Activated T-helper 1 cell treated with anti-CD3 and anti-CD28 coated beads, Interleukin-12 subunit alpha, Interleukin-12 subunit beta, Interleukin-2, Interleukin-4 antibody, amounts not matched to agents 30 ng/mL and 10 ng/mL and 1 ng/mL, durations not matched to agents 14 hours and 24 hours and 36 hours (primary cell): Measurements from ENCODE around the gene DHX8. TPM values are rescaled to one million over a fixed set of nuclear protein-coding genes. Genes with fewer than 3 reads are reported as not detected.
"Not testable (repeated sequence)": the region's sequence is repeated elsewhere in the genome, so short reads cannot be mapped to it uniquely, and the experiment has no call there.

Experiments
- DNase-seq: peaks from one replicate; pipeline ENCODE4 v3.0.0; 2021; ENCODE audit warnings: low spot score
- H3K27ac Mint-ChIP-seq: one replicate; pipeline ENCODE4 v1.8.0; 2021; ENCODE audit warnings: mild to moderate bottlenecking, mixed read lengths
- H3K27me3 Mint-ChIP-seq: one replicate; pipeline ENCODE4 v1.8.0; 2022; ENCODE audit warnings: mild to moderate bottlenecking, moderate library complexity, mixed read lengths; ENCODE audit not compliant: insufficient read depth
- H3K36me3 Mint-ChIP-seq: one replicate; pipeline ENCODE4 v1.8.0; 2021; ENCODE audit warnings: low read depth, mixed read lengths
- H3K4me1 Mint-ChIP-seq: one replicate; pipeline ENCODE4 v1.8.0; 2021; ENCODE audit warnings: low read depth, mixed read lengths
- H3K4me3 Mint-ChIP-seq: one replicate; pipeline ENCODE4 v1.8.0; 2021; ENCODE audit warnings: mild to moderate bottlenecking, moderate library complexity, mixed read lengths
- H3K9me3 Mint-ChIP-seq: one replicate; pipeline ENCODE4 v1.8.0; 2021; ENCODE audit warnings: mixed read lengths
- intact Hi-C: fragments of 100-400 bp; cut with micrococcal nuclease; formaldehyde crosslinking; loops from one replicate; pipeline ENCODE4 v1.15.1; 2024
- total RNA-seq: library from RNA; stranded (reverse); gene quantifications from 2 replicates; pipeline ENCODE4 v1.2.3, GENCODE V29; 2022

Gene DHX8
- total RNA-seq, 1 donor from 2014 or later: 57.0 TPM

DNA sequence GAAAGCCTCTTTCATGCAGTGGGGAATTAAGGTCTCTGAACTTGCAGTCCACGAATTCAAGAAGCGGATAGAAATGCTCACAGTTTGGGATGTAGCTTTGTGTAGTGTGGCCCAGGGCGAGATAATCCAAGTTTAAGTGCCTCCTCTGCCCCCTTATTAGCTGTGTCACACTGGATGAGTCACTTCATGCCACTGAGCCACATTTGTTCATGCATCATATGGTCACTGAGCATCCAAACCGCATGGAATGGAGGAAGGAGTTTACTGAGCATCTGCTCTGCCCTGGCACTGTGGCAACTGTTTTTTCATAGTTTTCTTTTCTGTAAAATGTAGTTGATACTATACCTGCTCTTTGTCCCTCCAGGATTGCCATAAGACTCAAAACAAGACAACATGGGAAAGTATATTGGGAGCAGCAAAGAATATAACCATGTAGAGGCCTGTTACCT is 15.1 kb upstream of the DHX8 start:
- intact Hi-C loops: no loop called here
- no peak for DNase-seq
- Mint-ChIP-seq H3K9me3 (no peaks in the 10 kb centered on the region), H3K27ac (no peak overlapping the region), H3K4me3 (no peak overlapping the region), H3K36me3 (no peaks in the 10 kb centered on the region), H3K27me3 (peaks cover 3% of the 10 kb centered on the region), H3K4me1 (no peaks in the 10 kb centered on the region)

- no peak overlapping the region for H3K4me3 Mint-ChIP-seq
- peaks cover 5% of the 10 kb centered on the region for H3K27me3 Mint-ChIP-seq
- no peaks in the 10 kb centered on the region for H3K4me1 Mint-ChIP-seq
- no peaks in the 10 kb centered on the region for H3K9me3 Mint-ChIP-seq
- H3K36me3 Mint-ChIP-seq: no peaks in the 10 kb centered on the region
- intact Hi-C loops: no loop called here
- DNase-seq: no peak
- no peak overlapping the region for H3K27ac Mint-ChIP-seq
These were observed 14.6 kb upstream of the DHX8 start for GRCh38 chr17:43469145-43469544.

DNA sequence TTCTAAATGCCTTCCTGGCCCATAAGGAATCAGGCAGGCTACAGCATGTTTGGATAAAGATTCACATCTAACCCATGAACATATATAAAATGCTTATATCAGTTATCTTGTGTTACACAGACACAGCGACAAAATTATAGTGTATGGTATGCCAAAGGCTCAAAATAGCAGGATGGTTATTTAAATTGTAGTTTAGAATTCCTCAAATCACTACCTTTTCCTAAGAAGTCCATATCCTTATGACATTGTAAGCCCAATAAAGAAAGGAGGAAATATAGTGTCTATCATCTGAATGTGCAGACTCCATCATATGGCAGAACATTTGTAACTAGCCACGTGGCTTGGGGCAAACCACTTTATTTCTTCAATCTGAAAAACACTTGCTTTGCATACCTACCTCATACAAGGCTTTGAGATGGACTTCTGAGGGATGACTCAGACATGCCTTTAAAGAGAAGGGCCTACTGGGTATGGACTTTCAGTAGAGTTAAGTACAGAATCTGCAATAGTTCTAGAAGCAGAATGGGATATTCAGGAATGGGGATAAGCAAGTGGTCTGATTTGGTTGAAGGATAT is 12.1 kb upstream of the DHX8 start:
- Mint-ChIP-seq H3K27ac (no peak overlapping the region), H3K9me3 (no peaks in the 10 kb centered on the region), H3K4me3 (no peak overlapping the region), H3K4me1 (no peaks in the 10 kb centered on the region), H3K36me3 (no peaks in the 10 kb centered on the region), H3K27me3 (peaks cover 6% of the 10 kb centered on the region)
- DNase-seq: no peak
- intact Hi-C loops: no loop called here

DNA sequence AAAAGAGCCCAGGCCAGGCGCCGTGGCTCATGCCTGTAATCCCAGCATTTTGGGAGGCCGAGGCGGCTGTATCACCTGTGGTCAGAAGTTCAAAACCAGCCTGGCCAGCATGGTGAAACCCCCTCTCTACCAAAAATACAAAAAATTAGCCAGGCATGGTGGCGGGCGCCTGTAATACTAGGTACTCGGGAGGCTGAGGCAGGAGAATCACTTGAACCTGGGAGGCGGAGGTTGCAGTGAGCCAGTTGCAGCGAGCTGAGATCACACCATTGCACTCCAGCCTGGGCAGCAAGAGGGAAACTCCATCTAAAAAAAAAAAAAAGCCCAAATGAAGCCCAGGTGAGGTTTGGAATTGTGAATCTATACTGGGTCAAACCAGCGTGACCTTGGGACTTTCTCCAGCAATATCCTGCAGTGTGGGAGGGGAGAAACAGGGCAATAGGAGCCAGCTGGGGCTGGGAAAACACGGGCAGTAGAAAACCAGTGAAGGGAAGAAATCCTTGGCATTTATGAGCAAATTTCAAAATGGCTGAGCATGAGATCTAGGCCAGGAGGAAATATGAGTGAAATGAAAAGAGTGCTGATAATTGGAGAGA is 8.2 kb upstream of the DHX8 start:
- intact Hi-C loops: no loop called here
- no peak for DNase-seq
- Mint-ChIP-seq H3K36me3 (no peaks in the 10 kb centered on the region), H3K27me3 (peaks cover 6% of the 10 kb centered on the region), H3K4me1 (no peaks in the 10 kb centered on the region), H3K9me3 (no peaks in the 10 kb centered on the region), H3K4me3 (no peak overlapping the region), H3K27ac (no peak overlapping the region)

DNA sequence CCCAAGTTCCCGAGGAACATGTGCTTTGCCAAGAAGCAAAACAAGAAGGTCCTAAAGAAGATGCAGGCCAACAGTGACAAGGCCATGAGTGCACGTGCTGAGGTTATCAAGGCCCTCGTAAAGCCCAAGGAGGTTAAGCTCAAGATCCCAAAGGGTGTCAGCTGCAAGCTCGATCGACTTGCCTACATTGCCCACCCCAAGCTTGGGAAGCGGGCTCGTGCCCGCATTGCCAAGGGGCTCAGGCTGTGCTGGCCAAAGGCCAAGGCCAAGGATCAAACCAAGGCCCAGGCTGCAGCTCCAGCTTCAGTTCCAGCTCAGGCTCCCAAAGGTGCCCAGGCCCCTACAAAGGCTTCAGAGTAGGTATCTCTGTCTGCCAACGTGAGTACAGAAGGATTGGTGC is 7.5 kb upstream of the DHX8 start:
- H3K27ac Mint-ChIP-seq, intact Hi-C loops: not testable (repeated sequence)

GRCh38 chr17:43477832-43478634 is 5.7 kb upstream of the DHX8 start:
- intact Hi-C loops: no loop called here
- Mint-ChIP-seq H3K4me1 (no peaks in the 10 kb centered on the region), H3K9me3 (no peaks in the 10 kb centered on the region), H3K27ac (no peak overlapping the region), H3K4me3 (no peak overlapping the region), H3K27me3 (peaks cover 8% of the 10 kb centered on the region), H3K36me3 (no peaks in the 10 kb centered on the region)
- no peak for DNase-seq

More for the DNA sequence above, 7.5 kb upstream of the DHX8 start:
- not testable (repeated sequence) for H3K9me3 Mint-ChIP-seq, DNase-seq, H3K36me3 Mint-ChIP-seq, H3K27me3 Mint-ChIP-seq, H3K4me1 Mint-ChIP-seq, H3K4me3 Mint-ChIP-seq

GRCh38 chr17:43479948-43480347 is 3.8 kb upstream of the DHX8 start:
- H3K4me3 Mint-ChIP-seq: no peak overlapping the region
- H3K36me3 Mint-ChIP-seq: peaks cover 3% of the 10 kb centered on the region
- H3K27me3 Mint-ChIP-seq: peaks cover 5% of the 10 kb centered on the region
- intact Hi-C loops: no loop called here
- no peak overlapping the region for H3K27ac Mint-ChIP-seq
- no peak for DNase-seq
- no peaks in the 10 kb centered on the region for H3K9me3 Mint-ChIP-seq
- H3K4me1 Mint-ChIP-seq: peaks cover 9% of the 10 kb centered on the region

DNA sequence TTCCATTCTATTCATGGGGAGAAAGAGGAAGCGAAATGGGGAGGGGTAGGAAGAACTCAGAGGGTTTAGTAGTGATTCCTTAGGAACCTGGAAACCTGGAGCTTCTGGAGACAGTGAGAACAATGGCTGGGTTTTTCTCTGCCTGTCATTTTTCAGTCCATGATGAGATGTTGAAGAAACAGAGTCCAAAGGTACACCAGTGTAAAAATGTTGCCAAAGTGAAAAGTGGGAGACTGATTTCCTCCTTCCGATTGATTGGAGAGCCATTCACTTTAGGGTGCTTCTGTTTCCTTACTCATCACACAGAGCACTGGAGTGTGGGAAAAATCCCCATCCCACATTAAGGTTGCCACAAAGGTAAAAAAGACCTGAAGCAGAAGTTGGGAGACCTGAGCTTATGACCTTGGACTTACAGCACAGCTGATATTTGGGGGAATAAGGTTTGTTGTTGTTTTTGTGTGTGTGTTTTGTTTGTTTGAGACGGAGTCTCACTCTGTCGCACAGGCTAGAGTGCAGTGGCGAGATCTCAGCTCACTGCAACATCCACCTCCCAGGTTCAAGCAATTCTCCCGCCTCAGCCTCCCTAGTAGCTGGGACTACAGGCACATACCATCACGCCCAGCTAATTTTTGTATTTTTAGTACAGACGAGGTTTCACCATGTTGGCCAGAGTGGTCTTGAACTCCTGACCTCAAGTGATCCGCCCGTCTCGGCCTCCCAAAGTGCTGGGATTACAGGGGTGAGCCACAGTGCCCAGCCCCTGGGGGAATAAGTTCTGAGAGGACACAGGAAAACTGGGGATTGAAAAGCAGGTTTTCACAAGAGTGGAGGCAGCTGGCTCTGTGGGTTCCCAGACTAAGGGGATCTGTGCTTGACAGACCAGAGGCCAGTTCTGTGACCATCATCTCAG is 1.4 kb upstream of the DHX8 start:
- no peaks in the 10 kb centered on the region for H3K9me3 Mint-ChIP-seq
- intact Hi-C loops: loop anchor here (2.0 kb wide), 1 partner anchor 88 kb away; no protein-coding TSS in a partner anchor

GRCh38 chr17:43490621-43491020 is 6.8 kb downstream of the DHX8 start:
- no peaks in the 10 kb centered on the region for H3K9me3 Mint-ChIP-seq
- H3K27ac Mint-ChIP-seq: no peak overlapping the region
- DNase-seq: no peak
- H3K36me3 Mint-ChIP-seq: peaks cover 24% of the 10 kb centered on the region
- peaks cover 6% of the 10 kb centered on the region for H3K4me1 Mint-ChIP-seq
- H3K4me3 Mint-ChIP-seq: no peak overlapping the region
- intact Hi-C loops: no loop called here
- no peaks in the 10 kb centered on the region for H3K27me3 Mint-ChIP-seq

More for the DNA sequence above, 1.4 kb upstream of the DHX8 start:
- Mint-ChIP-seq H3K4me3 (no peak overlapping the region), H3K27me3 (peaks cover 2% of the 10 kb centered on the region), H3K36me3 (peaks cover 4% of the 10 kb centered on the region), H3K27ac (no peak overlapping the region), H3K4me1 (peaks cover 22% of the 10 kb centered on the region)
- no peak for DNase-seq

- intact Hi-C loops, H3K4me1 Mint-ChIP-seq, H3K27ac Mint-ChIP-seq, H3K9me3 Mint-ChIP-seq, DNase-seq, H3K27me3 Mint-ChIP-seq, H3K4me3 Mint-ChIP-seq: not testable (repeated sequence)
- peaks cover 38% of the 10 kb centered on the region for H3K36me3 Mint-ChIP-seq
These were observed 25.7 kb downstream of the DHX8 start for GRCh38 chr17:43509440-43509839.

- DNase-seq, H3K9me3 Mint-ChIP-seq, H3K4me3 Mint-ChIP-seq, H3K4me1 Mint-ChIP-seq, intact Hi-C loops, H3K27ac Mint-ChIP-seq, H3K27me3 Mint-ChIP-seq: not testable (repeated sequence)
- H3K36me3 Mint-ChIP-seq: peaks cover 38% of the 10 kb centered on the region
These were observed 27.4 kb downstream of the DHX8 start for GRCh38 chr17:43511199-43511598.

DNA sequence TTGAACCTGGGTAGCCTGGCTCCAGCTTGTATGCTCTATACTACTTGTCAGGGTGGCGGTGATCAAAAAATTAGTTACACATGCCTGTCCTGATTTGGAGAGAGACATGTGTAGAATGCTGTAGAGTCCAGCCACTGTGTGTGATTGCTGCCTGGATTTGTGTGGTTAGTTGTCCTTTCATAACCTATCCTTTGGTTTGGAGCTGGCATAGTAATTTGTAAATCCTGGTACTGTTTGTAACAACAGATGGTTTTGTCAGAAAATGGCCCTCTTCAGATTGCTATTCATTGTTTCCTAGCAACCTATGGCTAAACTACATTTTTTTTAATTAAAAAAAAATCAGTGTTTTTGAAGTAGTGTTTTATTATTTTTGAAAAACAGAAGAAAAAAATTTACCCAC is 31.9 kb downstream of the DHX8 start:
- no peaks in the 10 kb centered on the region for H3K9me3 Mint-ChIP-seq

More for the DNA sequence above, 31.9 kb downstream of the DHX8 start:
- Mint-ChIP-seq H3K36me3 (peaks cover 47% of the 10 kb centered on the region), H3K27ac (no peak overlapping the region), H3K27me3 (no peaks in the 10 kb centered on the region), H3K4me3 (no peak overlapping the region), H3K4me1 (peaks cover 12% of the 10 kb centered on the region)
- DNase-seq: no peak
- intact Hi-C loops: no loop called here
